ENCODE results near the gene BABAM2. TPM values are rescaled to one million over a fixed set of nuclear protein-coding genes. Genes with fewer than 3 reads are reported as not detected.
A peak's percentile ranks its signal among the peaks of the same experiment; 100 is the strongest.

Gene BABAM2
- total RNA-seq, 6 experiments from 2014 or later, result 17.1 to 39.4 (median 25.5) TPM

- intact Hi-C loops (cut with DNase I), result no loop called here
- no peak for TF ChIP-seq CTCF (IDR thresholded peaks at IDR 0.05)
- no peak for TF ChIP-seq POLR2A (IDR thresholded peaks at IDR 0.05)
These were observed 309.6 kb downstream of the BABAM2 start for GRCh38 chr2:28199995-28200679.

GRCh38 chr2:28201671-28202180 is 311.2 kb downstream of the BABAM2 start:
- no peak overlapping the region for H3K4me3 ChIP-seq
- H3K4me1 ChIP-seq, result no peaks in the 10 kb centered on the region
- H3K9me3 ChIP-seq, result no peaks in the 10 kb centered on the region
- H3K27me3 ChIP-seq, result no peaks in the 10 kb centered on the region
- DNase-seq, result no peak
- WGBS (ENCODE audit: insufficient coverage, low coverage, low lambda C conversion rate, missing lambda C conversion rate), result 88% methylated on average over 7 of the region's 7 CpGs
- H3K27ac ChIP-seq, result no peak overlapping the region
- H3K36me3 ChIP-seq, result no peaks in the 10 kb centered on the region
- intact Hi-C loops (cut with DNase I), result no loop called here
- no peak for ATAC-seq
- TF ChIP-seq CTCF (IDR thresholded peaks at IDR 0.05) (no peak), POLR2A (IDR thresholded peaks at IDR 0.05) (no peak)

More at GRCh38 chr2:28199995-28200679, 309.6 kb downstream of the BABAM2 start:
- Histone ChIP-seq H3K27me3 (no peaks in the 10 kb centered on the region), H3K36me3 (no peaks in the 10 kb centered on the region), H3K4me1 (no peaks in the 10 kb centered on the region), H3K9me3 (no peaks in the 10 kb centered on the region), H3K27ac (no peak overlapping the region), H3K4me3 (no peak overlapping the region)
- ATAC-seq, result no peak
- 90% methylated on average over 2 of the region's 2 CpGs for WGBS (ENCODE audit: insufficient coverage, low coverage, low lambda C conversion rate, missing lambda C conversion rate)
- no peak for DNase-seq

- Histone ChIP-seq H3K27ac (no peak overlapping the region), H3K4me1 (no peaks in the 10 kb centered on the region), H3K27me3 (no peaks in the 10 kb centered on the region), H3K4me3 (no peak overlapping the region), H3K36me3 (no peaks in the 10 kb centered on the region), H3K9me3 (no peaks in the 10 kb centered on the region)
- DNase-seq, result no peak
- 100% methylated on average over 3 of the region's 3 CpGs for WGBS (ENCODE audit: insufficient coverage, low coverage, low lambda C conversion rate, missing lambda C conversion rate)
- no peak for TF ChIP-seq POLR2A (IDR thresholded peaks at IDR 0.05)
- TF ChIP-seq CTCF (IDR thresholded peaks at IDR 0.05), result no peak
- no peak for ATAC-seq
- intact Hi-C loops (cut with DNase I), result no loop called here
These were observed 312.2 kb downstream of the BABAM2 start for GRCh38 chr2:28202719-28203118.

DNA sequence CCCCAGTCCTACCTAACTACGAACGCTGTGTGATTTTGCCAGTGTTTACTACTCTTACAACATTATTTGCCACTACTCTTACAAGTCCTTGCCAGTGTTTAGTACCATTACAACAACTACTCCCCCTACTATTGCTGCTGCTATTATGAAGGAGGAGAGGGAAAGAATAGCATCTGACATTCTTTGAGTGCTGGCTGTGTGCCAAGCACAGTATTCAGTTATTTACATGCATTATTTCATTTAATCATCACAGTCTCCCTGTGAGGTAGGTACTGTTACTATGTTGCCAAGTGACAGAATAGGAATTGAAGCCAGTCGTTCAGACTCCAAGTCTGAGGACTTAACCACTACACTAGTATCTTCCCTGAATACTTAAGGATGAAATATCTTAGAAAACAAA is 316.2 kb downstream of the BABAM2 start:
- no peak for TF ChIP-seq POLR2A (IDR thresholded peaks at IDR 0.05)
- H3K4me3 ChIP-seq, result no peak overlapping the region
- ATAC-seq, result no peak
- H3K27ac ChIP-seq, result no peak overlapping the region
- H3K9me3 ChIP-seq, result no peaks in the 10 kb centered on the region
- intact Hi-C loops (cut with DNase I), result no loop called here
- no peak for DNase-seq
- H3K27me3 ChIP-seq, result no peaks in the 10 kb centered on the region
- 77% methylated on average over 3 of the region's 3 CpGs for WGBS (ENCODE audit: insufficient coverage, low coverage, low lambda C conversion rate, missing lambda C conversion rate)
- H3K36me3 ChIP-seq, result no peaks in the 10 kb centered on the region
- no peaks in the 10 kb centered on the region for H3K4me1 ChIP-seq

GRCh38 chr2:28209261-28209691 is 318.7 kb downstream of the BABAM2 start:
- H3K9me3 ChIP-seq, result no peaks in the 10 kb centered on the region
- DNase-seq (no peak), ATAC-seq (peak in 1 of 4 donors; percentile 22)
- H3K27ac ChIP-seq, result no peak overlapping the region
- WGBS (ENCODE audit: insufficient coverage, low coverage, low lambda C conversion rate, missing lambda C conversion rate), result 81% methylated on average over 3 of the region's 3 CpGs
- intact Hi-C loops (cut with DNase I), result no loop called here
- H3K4me1 ChIP-seq, result no peaks in the 10 kb centered on the region
- no peaks in the 10 kb centered on the region for H3K27me3 ChIP-seq
- TF ChIP-seq POLR2A (IDR thresholded peaks at IDR 0.05), result no peak
- no peak for TF ChIP-seq CTCF (IDR thresholded peaks at IDR 0.05)
- H3K4me3 ChIP-seq, result no peak overlapping the region
- H3K36me3 ChIP-seq, result no peaks in the 10 kb centered on the region

Data from right lobe of liver (tissue), 6 donors.